MM.1S (cell line): Measurements from ENCODE around the gene TMEM161B.

ENCODE experiments used
- DNase-seq: peaks from one replicate; pipeline ENCODE4 v3.0.0-alpha.2; 2015
- H2AFZ ChIP-seq: fragments of 300-600 bp; sonication (generic); 2 replicates; pipeline ENCODE4 v1.6.0; 2016; ENCODE audit warnings: antibody characterized with exemption, low read length
- H3F3A ChIP-seq: fragments of 300-600 bp; sonication (generic); 2 replicates; pipeline ENCODE4 v1.6.1; 2016; ENCODE audit warnings: mild to moderate bottlenecking, antibody characterized with exemption, low read length, moderate library complexity, mixed read lengths; ENCODE audit not compliant: insufficient read depth
- H3K27ac ChIP-seq: fragments of 300-600 bp; sonication (generic); 2 replicates; pipeline ENCODE4 v1.5.1; 2016; ENCODE audit warnings: mild to moderate bottlenecking, low read length
- H3K27me3 ChIP-seq: fragments of 300-600 bp; sonication (generic); replicated peaks from 2 replicates; pipeline ENCODE4 v1.6.0; 2016; ENCODE audit warnings: low read length; ENCODE audit not compliant: insufficient read depth
- H3K36me3 ChIP-seq: fragments of 300-600 bp; sonication (generic); replicated peaks from 2 replicates; pipeline ENCODE4 v1.6.1; 2016; ENCODE audit warnings: mild to moderate bottlenecking, low read length, mixed read lengths; ENCODE audit not compliant: insufficient read depth
- H3K4me1 ChIP-seq: fragments of 300-600 bp; sonication (generic); 2 replicates; pipeline ENCODE4 v1.6.1; 2016; ENCODE audit warnings: low read length, mixed read lengths
- H3K4me2 ChIP-seq: fragments of 300-600 bp; sonication (generic); 2 replicates; pipeline ENCODE4 v1.6.0; 2016; ENCODE audit warnings: low read depth, low read length
- H3K4me3 ChIP-seq: fragments of 300-600 bp; sonication (generic); 2 replicates; pipeline ENCODE4 v1.5.1; 2016; ENCODE audit warnings: low read length, mixed read lengths
- H3K79me2 ChIP-seq: fragments of 300-600 bp; sonication (generic); 2 replicates; pipeline ENCODE4 v1.6.1; 2016; ENCODE audit warnings: mixed run types, low read length, mixed read lengths
- H3K9ac ChIP-seq: fragments of 300-600 bp; sonication (generic); 2 replicates; pipeline ENCODE4 v1.6.1; 2016; ENCODE audit warnings: low read length, mixed read lengths
- H3K9me2 ChIP-seq: fragments of 300-600 bp; sonication (generic); replicated peaks from 2 replicates; pipeline ENCODE4 v1.6.1; 2016; ENCODE audit warnings: mild to moderate bottlenecking, low read length, mixed read lengths; ENCODE audit not compliant: insufficient read depth
- H3K9me3 ChIP-seq: fragments of 300-600 bp; sonication (generic); replicated peaks from 2 replicates; pipeline ENCODE4 v1.6.1; 2016; ENCODE audit warnings: mild to moderate bottlenecking, low read length, mixed read lengths; ENCODE audit not compliant: insufficient read depth
- H4K20me1 ChIP-seq: fragments of 300-600 bp; sonication (generic); 2 replicates; pipeline ENCODE4 v1.6.1; 2016; ENCODE audit warnings: mild to moderate bottlenecking, low read length, moderate library complexity, mixed read lengths; ENCODE audit not compliant: insufficient read depth
- EZH2 ChIP-seq: fragments of 300-600 bp; sonication (generic); optimal IDR thresholded peaks from 2 replicates; pipeline ENCODE3; 2017; ENCODE audit warnings: low read depth, mild to moderate bottlenecking, antibody characterized with exemption, low read length, mixed read lengths
- EZH2phosphoT487 ChIP-seq: fragments of 300-600 bp; sonication (generic); IDR thresholded peaks from 2 replicates; pipeline ENCODE4 v1.6.1; 2018; ENCODE audit warnings: antibody characterized with exemption, low read length
- TF ChIP-seq, protein P1 (sequence below): fragments of 300-600 bp; sonication (generic); IDR thresholded peaks from 2 replicates; pipeline ENCODE4 v1.5.1; 2016; ENCODE audit warnings: antibody characterized with exemption, low read length, mixed read lengths

The TMEM161B gene

GRCh38 chr5:88248743-88249540, 19.7 kb downstream of the TMEM161B start:
- no peak overlapping the region for H3K4me3 ChIP-seq
- no peaks in the 10 kb centered on the region for H3K9me3 ChIP-seq
- no peak overlapping the region for H3K27ac ChIP-seq
- H2AFZ ChIP-seq: no peak overlapping the region
- DNase-seq: no peak
- no peaks in the 10 kb centered on the region for H3K9me2 ChIP-seq
- no peaks in the 10 kb centered on the region for H3K27me3 ChIP-seq
- no peaks in the 10 kb centered on the region for H3K36me3 ChIP-seq
- H4K20me1 ChIP-seq: peaks cover 20% of the 10 kb centered on the region
- TF ChIP-seq, protein P1, sequence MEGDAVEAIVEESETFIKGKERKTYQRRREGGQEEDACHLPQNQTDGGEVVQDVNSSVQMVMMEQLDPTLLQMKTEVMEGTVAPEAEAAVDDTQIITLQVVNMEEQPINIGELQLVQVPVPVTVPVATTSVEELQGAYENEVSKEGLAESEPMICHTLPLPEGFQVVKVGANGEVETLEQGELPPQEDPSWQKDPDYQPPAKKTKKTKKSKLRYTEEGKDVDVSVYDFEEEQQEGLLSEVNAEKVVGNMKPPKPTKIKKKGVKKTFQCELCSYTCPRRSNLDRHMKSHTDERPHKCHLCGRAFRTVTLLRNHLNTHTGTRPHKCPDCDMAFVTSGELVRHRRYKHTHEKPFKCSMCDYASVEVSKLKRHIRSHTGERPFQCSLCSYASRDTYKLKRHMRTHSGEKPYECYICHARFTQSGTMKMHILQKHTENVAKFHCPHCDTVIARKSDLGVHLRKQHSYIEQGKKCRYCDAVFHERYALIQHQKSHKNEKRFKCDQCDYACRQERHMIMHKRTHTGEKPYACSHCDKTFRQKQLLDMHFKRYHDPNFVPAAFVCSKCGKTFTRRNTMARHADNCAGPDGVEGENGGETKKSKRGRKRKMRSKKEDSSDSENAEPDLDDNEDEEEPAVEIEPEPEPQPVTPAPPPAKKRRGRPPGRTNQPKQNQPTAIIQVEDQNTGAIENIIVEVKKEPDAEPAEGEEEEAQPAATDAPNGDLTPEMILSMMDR: no peak
- TF ChIP-seq EZH2 (no peak), EZH2phosphoT487 (no peak)
- no peaks in the 10 kb centered on the region for H3F3A ChIP-seq
- no peak overlapping the region for H3K4me2 ChIP-seq
- H3K9ac ChIP-seq: no peak overlapping the region
- peaks cover 95% of the 10 kb centered on the region for H3K79me2 ChIP-seq
- no peaks in the 10 kb centered on the region for H3K4me1 ChIP-seq

GRCh38 chr5:88248094-88248493, 20.6 kb downstream of the TMEM161B start:
- Histone ChIP-seq H3K9ac (no peak overlapping the region), H3K79me2 (peaks cover 97% of the 10 kb centered on the region), H3K27ac (no peak overlapping the region), H3K9me3 (no peaks in the 10 kb centered on the region), H3K4me3 (no peak overlapping the region), H4K20me1 (peaks cover 20% of the 10 kb centered on the region), H3K36me3 (no peaks in the 10 kb centered on the region), H3K9me2 (no peaks in the 10 kb centered on the region), H3K27me3 (no peaks in the 10 kb centered on the region), H3K4me1 (no peaks in the 10 kb centered on the region), H3K4me2 (no peak overlapping the region), H2AFZ (no peak overlapping the region), H3F3A (no peaks in the 10 kb centered on the region)
- no peak for DNase-seq
- TF ChIP-seq EZH2 (no peak), EZH2phosphoT487 (no peak)
- TF ChIP-seq, protein P1: no peak

- no peak for DNase-seq
- Histone ChIP-seq H3F3A (no peaks in the 10 kb centered on the region), H3K4me3 (no peak overlapping the region), H3K4me2 (no peak overlapping the region), H3K9ac (no peak overlapping the region), H4K20me1 (peaks cover 20% of the 10 kb centered on the region), H3K79me2 (peaks cover 94% of the 10 kb centered on the region), H3K9me2 (no peaks in the 10 kb centered on the region), H3K27me3 (no peaks in the 10 kb centered on the region), H3K4me1 (no peaks in the 10 kb centered on the region), H3K36me3 (no peaks in the 10 kb centered on the region), H2AFZ (no peak overlapping the region), H3K9me3 (no peaks in the 10 kb centered on the region), H3K27ac (no peak overlapping the region)
- TF ChIP-seq, protein P1: no peak
- TF ChIP-seq EZH2phosphoT487 (no peak), EZH2 (no peak)
Observed at GRCh38 chr5:88245893-88246244, 22.8 kb downstream of the TMEM161B start.
